ENCODE data around the gene ANKRD36. TPM values are rescaled to one million over a fixed set of nuclear protein-coding genes. Genes with fewer than 3 reads are reported as not detected.
"Not testable (repeated sequence)": the region's sequence is repeated elsewhere in the genome, so short reads cannot be mapped to it uniquely, and the experiment has no call there.

The ANKRD36 gene
- polyA plus RNA-seq, 12 donors: 5.8 to 27.8 (median 15.1) TPM; not detected in 1

DNA sequence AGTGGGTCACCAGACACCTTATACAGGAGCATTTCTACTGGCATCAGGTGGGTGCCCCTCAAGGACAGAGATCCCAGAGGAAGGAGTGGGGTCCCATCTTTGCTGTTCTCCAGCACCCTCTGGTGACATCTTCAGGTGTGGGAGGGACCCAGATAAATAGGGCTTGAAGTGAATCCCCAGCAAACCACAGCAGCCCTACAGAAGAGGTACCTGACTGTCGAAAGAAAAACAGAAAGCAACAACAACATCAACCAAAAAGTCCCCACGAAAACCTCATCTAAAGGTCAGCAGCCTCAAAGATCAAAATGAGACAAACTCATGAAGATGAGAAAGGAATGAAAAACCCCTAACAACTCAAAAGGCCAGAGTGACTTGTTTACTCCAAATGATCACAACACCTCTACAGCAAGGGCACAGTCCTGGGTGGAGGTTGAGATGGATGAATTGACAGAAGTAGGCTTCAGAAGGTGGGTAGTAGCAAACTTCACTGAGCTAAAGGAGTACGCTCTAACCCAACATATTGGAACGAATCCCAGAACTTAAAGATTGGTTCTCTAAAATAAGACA lies 163.4 kb downstream of the ANKRD36 start:
- not testable (repeated sequence) for DNase-seq

DNA sequence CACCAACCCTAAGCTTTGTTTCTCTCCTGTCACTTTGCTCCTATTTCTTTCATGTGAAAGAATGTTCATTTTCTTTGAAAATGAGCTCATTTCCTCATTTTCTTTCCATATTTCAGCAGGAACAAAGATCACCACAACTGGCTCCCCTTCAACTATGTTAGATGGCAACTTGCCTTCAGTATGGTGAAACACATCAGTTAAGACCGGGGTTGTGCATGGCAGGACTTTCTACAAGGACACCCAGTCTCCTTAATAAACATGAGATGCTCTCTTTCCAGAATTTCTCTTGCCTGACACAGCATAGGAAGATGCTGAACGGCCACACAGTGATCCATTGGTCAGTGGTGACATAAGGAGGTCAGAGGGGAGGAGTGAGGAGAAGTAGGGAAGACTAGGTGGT lies 172.2 kb downstream of the ANKRD36 start:
- DNase-seq: not testable (repeated sequence)

DNA sequence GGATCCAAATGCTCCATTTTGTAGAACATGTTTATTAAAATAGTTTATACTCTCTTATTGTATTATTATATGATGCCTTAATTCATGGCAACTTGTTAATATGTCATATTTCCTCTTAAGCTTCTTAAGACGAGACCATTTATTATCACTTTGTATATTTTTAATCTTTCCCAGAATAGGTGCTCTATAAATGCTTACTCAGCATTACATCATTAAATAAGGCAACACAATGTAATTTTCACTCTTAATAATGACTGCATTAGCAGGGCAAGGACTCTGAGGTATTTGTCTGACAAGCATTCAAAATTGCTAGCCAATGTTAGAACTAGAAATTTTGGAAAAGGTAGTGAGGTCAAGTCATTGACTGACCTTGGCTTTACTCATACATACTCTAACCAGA lies 180.7 kb downstream of the ANKRD36 start:
- not testable (repeated sequence) for DNase-seq

Other genes with a start within 250 kb of the ANKRD36 start
- gene SEMA4C, start 243.1 kb upstream of the ANKRD36 start, polyA plus RNA-seq (ENCODE audit: insufficient read length in 12 of 12): 10 to 100 TPM in 11 of 12 donors, not detected in 1; 24.7 to 38.9 (median 27.5) TPM
- gene FAM178B, start 126.6 kb upstream of the ANKRD36 start, polyA plus RNA-seq (ENCODE audit: insufficient read length in 12 of 12): 1 to 10 TPM in 5 of 12 donors, under 1 TPM in 5, not detected in 2; 0.44 to 1.9 (median 1.0) TPM
- gene FAHD2B, start 18.3 kb upstream of the ANKRD36 start, polyA plus RNA-seq (ENCODE audit: insufficient read length in 12 of 12): 10 to 100 TPM in 6 of 12 donors, 1 to 10 TPM in 5, not detected in 1; 4.9 to 18.0 (median 10.7) TPM

Measured in muscle of arm (tissue), 12 donors.